Measurements from ENCODE around the gene ZWILCH.

Gene ZWILCH

GRCh38 chr15:66483131-66483566 lies 22.0 kb upstream of the ZWILCH start:
- TF ChIP-seq GATA3 (IDR thresholded peaks at IDR 0.05; ENCODE audit: low read depth, low read length) (no peak), GATA2 (IDR thresholded peaks at IDR 0.05; ENCODE audit: low read depth, low read length) (no peak)

GRCh38 chr15:66484539-66485112 lies 20.5 kb upstream of the ZWILCH start:
- TF ChIP-seq GATA3 (IDR thresholded peaks at IDR 0.05; ENCODE audit: low read depth, low read length) (no peak), GATA2 (IDR thresholded peaks at IDR 0.05; ENCODE audit: low read depth, low read length) (no peak)

- TF ChIP-seq GATA2 (IDR thresholded peaks at IDR 0.05; ENCODE audit: low read depth, low read length) (no peak), GATA3 (IDR thresholded peaks at IDR 0.05; ENCODE audit: low read depth, low read length) (no peak)
Measured at GRCh38 chr15:66486887-66487286, 18.2 kb upstream of the ZWILCH start.

GRCh38 chr15:66488525-66488924 lies 16.6 kb upstream of the ZWILCH start:
- no peak for TF ChIP-seq GATA3 (IDR thresholded peaks at IDR 0.05; ENCODE audit: low read depth, low read length)
- no peak for TF ChIP-seq GATA2 (IDR thresholded peaks at IDR 0.05; ENCODE audit: low read depth, low read length)

- no peak for TF ChIP-seq GATA2 (IDR thresholded peaks at IDR 0.05; ENCODE audit: low read depth, low read length)
- no peak for TF ChIP-seq GATA3 (IDR thresholded peaks at IDR 0.05; ENCODE audit: low read depth, low read length)
Measured at GRCh38 chr15:66489179-66489791, 15.8 kb upstream of the ZWILCH start.

GRCh38 chr15:66491846-66492245 lies 13.3 kb upstream of the ZWILCH start:
- TF ChIP-seq GATA2 (IDR thresholded peaks at IDR 0.05; ENCODE audit: low read depth, low read length) (no peak), GATA3 (IDR thresholded peaks at IDR 0.05; ENCODE audit: low read depth, low read length) (no peak)

GRCh38 chr15:66494262-66494661 lies 10.9 kb upstream of the ZWILCH start:
- no peak for TF ChIP-seq GATA3 (IDR thresholded peaks at IDR 0.05; ENCODE audit: low read depth, low read length)
- TF ChIP-seq GATA2 (IDR thresholded peaks at IDR 0.05; ENCODE audit: low read depth, low read length) = no peak

- no peak for TF ChIP-seq GATA3 (IDR thresholded peaks at IDR 0.05; ENCODE audit: low read depth, low read length)
- no peak for TF ChIP-seq GATA2 (IDR thresholded peaks at IDR 0.05; ENCODE audit: low read depth, low read length)
Measured at GRCh38 chr15:66496951-66497501, 8.1 kb upstream of the ZWILCH start.

- TF ChIP-seq GATA3 (IDR thresholded peaks at IDR 0.05; ENCODE audit: low read depth, low read length) = no peak
- TF ChIP-seq GATA2 (IDR thresholded peaks at IDR 0.05; ENCODE audit: low read depth, low read length) = no peak
Measured at GRCh38 chr15:66497502-66498455, 7.3 kb upstream of the ZWILCH start, which contains the start of gene SNAPC5. Gene SNAPC5 (minus strand): TSS chr15:66497762. CDS start chr15:66497731, 31 bp downstream.

GRCh38 chr15:66498501-66499386 lies 6.4 kb upstream of the ZWILCH start:
- TF ChIP-seq GATA2 (IDR thresholded peaks at IDR 0.05; ENCODE audit: low read depth, low read length) = no peak
- no peak for TF ChIP-seq GATA3 (IDR thresholded peaks at IDR 0.05; ENCODE audit: low read depth, low read length)

- TF ChIP-seq GATA2 (IDR thresholded peaks at IDR 0.05; ENCODE audit: low read depth, low read length) (no peak), GATA3 (IDR thresholded peaks at IDR 0.05; ENCODE audit: low read depth, low read length) (no peak)
Measured at GRCh38 chr15:66502491-66502890, 2.6 kb upstream of the ZWILCH start.

- TF ChIP-seq GATA2 (IDR thresholded peaks at IDR 0.05; ENCODE audit: low read depth, low read length) (no peak), GATA3 (IDR thresholded peaks at IDR 0.05; ENCODE audit: low read depth, low read length) (no peak)
Measured at GRCh38 chr15:66503780-66504562, 1.2 kb upstream of the ZWILCH start.
